Measurements from ENCODE around the gene VDAC2. TPM values are rescaled to one million over a fixed set of nuclear protein-coding genes. Genes with fewer than 3 reads are reported as not detected.

The VDAC2 gene
- total RNA-seq, 4 donors from 2014 or later: 118 to 152 (median 138) TPM

DNA sequence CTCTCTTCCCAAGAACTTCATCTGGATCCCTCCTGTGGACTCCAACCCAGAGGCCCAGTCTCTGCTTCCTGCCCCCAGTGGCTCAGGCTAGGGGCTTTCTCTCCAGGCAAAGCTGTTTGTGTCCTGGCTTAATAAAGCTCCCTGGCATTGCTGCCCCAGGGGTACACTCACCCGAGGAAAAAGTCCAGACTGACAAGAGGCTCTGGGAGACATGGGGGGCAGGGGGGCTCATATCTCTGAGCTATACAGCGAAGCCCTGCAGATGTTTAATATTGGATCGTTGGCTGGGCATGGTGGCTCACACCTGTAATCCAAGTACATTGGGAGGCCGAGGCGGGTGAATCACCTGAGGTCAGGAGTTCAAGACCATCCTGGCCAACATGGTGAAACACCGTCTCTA lies 35.9 kb downstream of the VDAC2 start:
- Histone ChIP-seq H3K9me3 (no peaks in the 10 kb centered on the region), H3K36me3 (no peaks in the 10 kb centered on the region), H3K27me3 (no peaks in the 10 kb centered on the region), H3K27ac (no peak overlapping the region), H3K4me3 (no peak overlapping the region), H3K4me1 (peaks cover 0 to 33% (median 4%) of the 10 kb centered on the region in 4 donors)
- no peak for TF ChIP-seq CTCF (IDR thresholded peaks at IDR 0.05)
- no peak for TF ChIP-seq POLR2A (IDR thresholded peaks at IDR 0.05)
- peak in 1 of 3 donors; percentile 29 for DNase-seq

DNA sequence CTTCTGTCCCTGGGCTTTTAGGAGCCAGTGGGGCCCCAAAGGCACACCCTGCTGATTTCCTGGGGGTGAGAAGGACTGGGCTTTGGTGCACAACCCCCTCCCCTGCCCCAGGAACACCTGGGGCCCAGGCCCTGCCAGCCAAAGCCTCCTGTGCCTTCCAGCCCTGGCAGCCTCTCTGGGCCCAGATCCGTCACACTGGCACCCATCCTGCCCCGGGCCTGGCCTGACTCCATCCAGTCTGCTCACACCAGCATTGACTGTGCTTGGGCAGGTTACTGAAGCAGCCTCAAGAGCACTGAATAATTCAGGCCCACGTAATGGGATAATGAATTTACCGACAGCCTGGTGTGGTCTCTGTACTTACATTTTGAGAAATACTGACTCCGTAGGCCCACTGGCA lies 37.2 kb downstream of the VDAC2 start:
- Histone ChIP-seq H3K36me3 (no peaks in the 10 kb centered on the region), H3K4me3 (no peak overlapping the region), H3K4me1 (peaks cover 0 to 34% (median 4%) of the 10 kb centered on the region in 4 donors), H3K27me3 (no peaks in the 10 kb centered on the region), H3K27ac (no peak overlapping the region), H3K9me3 (peaks cover 0 to 3% (median 0%) of the 10 kb centered on the region in 4 donors)
- TF ChIP-seq CTCF (IDR thresholded peaks at IDR 0.05): no peak
- no peak for TF ChIP-seq POLR2A (IDR thresholded peaks at IDR 0.05)
- DNase-seq: peak in 1 of 3 donors; percentile 34

DNA sequence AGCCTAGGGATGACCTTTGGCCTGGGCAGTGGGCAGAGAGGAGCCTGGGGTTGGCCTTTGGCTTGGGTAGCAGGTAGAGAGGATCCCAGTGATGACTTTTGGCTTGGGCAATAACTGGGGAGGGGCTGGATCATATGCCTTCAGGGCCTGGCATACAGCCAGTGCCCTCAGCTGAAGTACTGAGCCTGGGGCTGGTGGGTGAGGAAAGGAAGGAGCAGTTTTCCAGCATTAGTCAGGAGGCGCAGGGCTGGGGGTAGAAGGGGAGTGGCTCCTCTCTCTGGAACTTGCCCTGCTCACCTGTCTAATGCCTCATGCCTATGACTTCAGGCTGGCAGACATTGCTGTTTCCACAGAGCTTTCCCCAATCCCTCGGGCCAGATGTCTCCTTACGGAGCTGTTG lies 40.3 kb downstream of the VDAC2 start:
- Histone ChIP-seq H3K36me3 (no peaks in the 10 kb centered on the region), H3K9me3 (peaks cover 0 to 10% (median 3%) of the 10 kb centered on the region in 4 donors), H3K27me3 (no peaks in the 10 kb centered on the region), H3K27ac (peak overlapping the region in 1 of 4 donors; percentile 78), H3K4me1 (peaks cover 0 to 12% (median 0%) of the 10 kb centered on the region in 4 donors), H3K4me3 (no peak overlapping the region)
- DNase-seq: peak in 2 of 3 donors; percentile 69 to 77
- TF ChIP-seq CTCF (IDR thresholded peaks at IDR 0.05) (no peak), POLR2A (IDR thresholded peaks at IDR 0.05) (peak in 1 of 2 donors; percentile 28)

DNA sequence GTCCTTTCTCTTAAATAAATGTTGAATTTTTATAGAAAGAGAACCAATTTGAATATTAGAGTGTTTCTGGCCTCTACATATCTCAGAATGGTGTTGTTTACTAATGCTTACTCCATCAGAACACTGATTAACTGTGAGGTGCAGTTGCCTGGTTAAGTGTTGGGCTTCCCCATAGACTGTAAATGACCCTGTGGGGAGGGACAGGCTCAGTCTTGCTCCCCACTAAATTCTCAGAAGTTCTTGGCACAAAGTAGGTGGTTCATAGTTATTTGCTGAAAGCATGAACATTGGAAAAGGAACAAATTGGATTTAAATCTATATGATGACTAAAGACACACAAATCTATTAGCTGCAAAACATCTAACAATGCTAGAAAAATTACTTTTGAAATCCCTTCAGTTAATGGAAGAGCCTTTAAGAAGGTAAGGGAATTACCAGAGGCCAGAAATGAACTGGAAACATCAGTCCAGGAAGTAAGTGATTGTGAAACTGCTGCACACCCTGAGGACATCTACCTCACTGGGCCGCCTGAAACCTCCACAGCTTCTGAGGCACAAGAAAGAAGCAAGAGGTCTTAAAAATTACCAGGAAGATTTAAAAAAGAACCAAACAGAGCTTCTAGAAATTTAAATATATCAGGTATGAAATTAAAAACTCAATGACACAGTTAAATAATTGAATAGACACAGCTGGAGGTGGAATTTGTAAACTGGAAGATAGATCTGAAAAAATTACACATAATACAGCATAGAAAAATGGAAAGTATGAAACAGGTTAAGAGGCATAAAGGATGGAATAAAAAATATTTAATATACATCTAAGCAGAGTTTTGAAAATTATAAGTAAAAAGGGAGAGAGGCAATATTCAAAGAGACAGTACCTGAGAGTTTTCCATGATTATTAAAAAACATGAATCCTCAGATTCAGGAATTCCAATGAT lies 43.0 kb downstream of the VDAC2 start:
- H3K36me3 ChIP-seq: no peaks in the 10 kb centered on the region
- no peak for DNase-seq
- no peaks in the 10 kb centered on the region for H3K27me3 ChIP-seq
- H3K27ac ChIP-seq: no peak overlapping the region
- no peak for TF ChIP-seq POLR2A (IDR thresholded peaks at IDR 0.05)
- no peak for TF ChIP-seq CTCF (IDR thresholded peaks at IDR 0.05)
- no peak overlapping the region for H3K4me3 ChIP-seq
- H3K9me3 ChIP-seq: peaks cover 0 to 10% (median 3%) of the 10 kb centered on the region in 4 donors
- peaks cover 0 to 7% (median 0%) of the 10 kb centered on the region in 4 donors for H3K4me1 ChIP-seq

DNA sequence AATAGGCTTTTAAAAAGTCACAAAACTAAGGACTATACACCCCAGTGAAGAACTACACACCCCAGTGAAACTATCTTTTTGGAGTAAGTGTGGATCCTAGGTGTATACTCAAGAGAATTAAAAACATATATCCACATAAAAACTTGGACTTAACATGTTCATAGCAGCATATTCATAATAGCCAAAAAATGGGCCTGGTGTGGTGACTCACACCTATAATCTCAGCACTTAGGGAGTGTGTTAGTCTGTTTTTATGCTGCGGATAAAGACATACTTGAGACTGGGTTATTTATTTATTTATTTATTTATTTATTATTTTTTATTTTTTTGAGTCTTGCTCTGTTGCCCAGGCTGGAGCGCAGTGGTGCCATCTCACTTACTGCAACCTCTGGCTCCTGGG lies 44.1 kb downstream of the VDAC2 start:
- no peak for TF ChIP-seq CTCF (IDR thresholded peaks at IDR 0.05)
- no peak for TF ChIP-seq POLR2A (IDR thresholded peaks at IDR 0.05)
- Histone ChIP-seq H3K9me3 (peaks cover 0 to 10% (median 3%) of the 10 kb centered on the region in 4 donors), H3K27ac (no peak overlapping the region), H3K4me3 (no peak overlapping the region), H3K36me3 (no peaks in the 10 kb centered on the region), H3K4me1 (peaks cover 0 to 7% (median 0%) of the 10 kb centered on the region in 4 donors), H3K27me3 (no peaks in the 10 kb centered on the region)
- peak in 1 of 3 donors; percentile 21 for DNase-seq

All from Peyer's patch (tissue), 4 donors.